ENCODE data around the gene NTPCR.

The NTPCR gene

DNA sequence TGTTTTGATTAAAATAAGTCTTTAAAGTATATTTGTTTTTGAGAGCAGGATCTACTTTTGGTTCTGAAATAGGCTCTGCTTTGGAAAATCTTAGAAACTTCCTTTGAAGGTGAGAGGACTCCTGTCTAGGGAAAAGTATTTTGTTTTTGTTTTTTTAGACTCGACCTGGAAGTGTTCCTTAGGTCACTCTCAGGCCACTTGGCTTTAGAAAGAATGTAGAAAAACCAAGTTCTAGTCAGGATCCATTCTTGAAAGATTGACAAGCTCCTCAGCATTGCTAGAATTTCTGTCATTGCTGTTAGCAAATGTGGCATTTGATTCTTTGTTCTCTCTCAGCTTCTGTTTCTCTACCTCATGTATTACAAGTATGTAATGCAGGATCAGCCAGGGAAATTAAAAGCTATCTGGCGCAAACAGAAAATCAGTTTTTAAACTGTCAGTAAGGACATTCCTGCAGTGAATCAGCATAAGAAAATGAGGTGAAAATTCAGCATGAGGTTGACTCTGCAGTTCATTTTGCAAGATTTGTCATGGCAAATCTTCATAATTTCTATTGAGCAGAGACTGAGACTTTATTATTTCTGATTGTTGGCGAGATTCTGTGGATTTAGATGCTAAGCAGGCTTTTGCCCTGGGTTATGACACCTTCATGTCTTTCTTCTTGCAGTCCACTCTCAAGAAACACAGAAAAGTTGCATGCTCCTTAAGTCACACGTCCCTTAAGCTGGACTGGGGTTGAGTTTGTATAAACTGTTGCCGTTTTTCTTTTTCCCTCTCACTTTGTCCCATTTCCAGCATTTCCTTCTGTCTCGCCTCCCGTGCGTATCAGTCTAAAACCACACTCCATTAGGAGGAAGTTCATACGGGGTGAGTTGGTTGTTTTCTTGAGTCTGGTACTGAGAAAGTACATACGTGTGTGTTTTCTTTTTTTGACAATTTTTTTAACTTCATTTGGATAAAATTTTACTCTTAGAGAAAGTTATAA, 12.6 kb downstream of the NTPCR start:
- no peak for DNase-seq (ENCODE audit: low spot score)

DNA sequence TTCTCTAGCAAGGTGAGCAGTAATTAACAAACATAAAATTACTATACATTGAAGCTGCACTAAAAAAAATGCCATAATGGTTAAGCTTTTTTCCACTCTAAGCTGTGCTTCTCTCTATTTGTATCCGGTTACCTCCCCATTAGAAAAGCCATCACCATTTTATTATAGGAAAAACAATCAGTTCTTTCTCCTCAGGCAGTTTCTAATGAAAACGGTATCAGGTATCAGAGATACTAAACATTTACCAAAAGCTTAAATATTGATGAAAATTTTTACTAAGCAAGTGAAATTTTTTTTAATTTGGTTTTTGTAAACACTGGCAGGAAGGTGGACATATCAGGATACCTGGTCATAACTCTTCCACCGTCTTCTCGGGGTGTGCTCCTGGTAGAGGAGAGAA, 14.2 kb downstream of the NTPCR start:
- DNase-seq (ENCODE audit: low spot score): no peak

DNA sequence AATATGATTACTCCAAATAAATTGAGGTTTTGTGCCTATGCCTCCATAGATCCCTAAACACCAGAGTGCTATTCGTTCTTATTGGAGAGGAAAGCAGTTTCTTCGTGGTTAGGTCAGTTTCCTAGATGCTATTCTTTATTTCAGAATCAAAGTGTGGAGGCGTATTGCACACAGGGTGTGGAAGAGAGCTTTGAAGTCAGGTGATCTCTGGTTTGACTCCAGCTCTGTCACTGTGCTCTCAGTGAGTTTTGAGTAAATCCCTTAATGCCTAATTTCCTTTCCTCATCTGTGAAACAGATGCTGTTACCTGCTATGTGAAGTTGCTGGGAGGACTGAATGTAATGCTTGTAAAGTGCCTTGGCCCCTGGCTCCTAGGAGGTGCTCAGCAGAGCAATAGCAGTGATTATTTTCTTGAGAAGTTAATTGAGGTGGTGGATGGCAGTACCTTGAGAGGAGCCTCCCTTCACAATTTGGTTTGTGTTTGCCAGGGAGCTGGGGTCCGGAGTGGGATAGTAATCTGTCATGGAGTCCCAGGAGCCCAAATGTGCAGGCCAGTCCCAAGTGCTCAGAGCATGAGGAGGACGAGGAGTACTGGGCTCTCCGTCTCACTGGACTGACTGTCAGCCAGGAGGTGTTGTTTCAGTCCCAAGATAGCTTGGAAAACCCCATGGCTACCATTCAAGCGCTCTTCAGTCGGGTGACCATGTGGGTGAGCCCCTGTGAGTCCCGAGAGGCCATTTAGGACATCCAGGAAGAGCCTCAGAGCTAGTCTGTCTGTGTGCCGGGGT, 14.9 kb downstream of the NTPCR start:
- DNase-seq (ENCODE audit: low spot score): no peak

DNA sequence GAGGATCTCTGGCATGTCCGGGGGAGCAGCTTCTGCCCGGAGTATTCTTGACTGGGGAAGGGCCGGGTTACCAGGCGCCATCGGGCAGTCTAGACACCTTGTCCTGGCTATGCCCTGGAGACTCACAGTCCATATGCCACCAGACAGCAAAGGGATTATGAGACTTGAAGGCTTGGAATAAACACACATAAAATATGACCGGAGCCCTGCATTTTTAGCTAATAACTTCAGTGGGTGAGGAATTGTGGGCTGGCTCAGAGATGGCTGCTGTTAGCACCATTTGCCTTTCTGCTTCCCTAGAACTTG, 15.5 kb downstream of the NTPCR start:
- DNase-seq (ENCODE audit: low spot score): no peak

DNA sequence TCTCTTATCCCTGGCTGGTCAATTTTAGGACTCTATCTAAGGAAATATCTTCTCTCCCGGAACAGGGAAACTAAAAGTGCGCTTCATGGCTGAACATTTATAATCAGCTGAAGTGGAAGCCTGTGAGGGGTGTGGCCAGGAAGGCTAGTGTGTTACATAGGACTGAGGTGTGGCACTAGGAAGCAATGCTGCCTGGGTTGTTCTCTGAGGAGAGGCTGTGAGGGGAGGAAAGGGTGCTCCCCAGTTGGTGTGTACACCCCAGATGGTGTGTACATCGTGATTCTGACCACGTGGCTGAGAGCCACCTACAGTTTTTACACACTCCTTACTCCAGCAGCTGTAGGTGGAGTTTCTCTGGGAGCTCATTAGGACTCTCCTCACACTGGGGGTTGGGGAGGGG, 16.3 kb downstream of the NTPCR start:
- DNase-seq (ENCODE audit: low spot score): no peak

DNA sequence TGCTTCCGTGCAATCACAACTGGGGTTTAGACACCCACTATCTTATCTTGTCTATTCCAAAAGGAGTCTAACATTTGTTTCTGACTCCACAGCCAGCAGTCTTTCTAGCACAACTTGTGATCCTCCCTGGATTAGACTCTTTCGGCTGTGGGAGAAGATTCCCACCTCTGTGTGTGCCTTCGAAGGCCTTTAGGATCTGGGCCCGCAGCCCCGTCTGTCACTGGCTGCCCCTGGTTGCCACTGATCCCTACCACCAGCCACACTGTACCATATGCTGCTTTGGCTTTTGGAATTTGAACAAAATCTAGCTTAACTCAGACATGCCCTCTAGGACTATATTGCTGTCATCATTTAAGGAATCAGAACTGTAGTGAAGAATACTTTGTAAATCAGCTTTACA, 18.0 kb downstream of the NTPCR start:
- no peak for DNase-seq (ENCODE audit: low spot score)

DNA sequence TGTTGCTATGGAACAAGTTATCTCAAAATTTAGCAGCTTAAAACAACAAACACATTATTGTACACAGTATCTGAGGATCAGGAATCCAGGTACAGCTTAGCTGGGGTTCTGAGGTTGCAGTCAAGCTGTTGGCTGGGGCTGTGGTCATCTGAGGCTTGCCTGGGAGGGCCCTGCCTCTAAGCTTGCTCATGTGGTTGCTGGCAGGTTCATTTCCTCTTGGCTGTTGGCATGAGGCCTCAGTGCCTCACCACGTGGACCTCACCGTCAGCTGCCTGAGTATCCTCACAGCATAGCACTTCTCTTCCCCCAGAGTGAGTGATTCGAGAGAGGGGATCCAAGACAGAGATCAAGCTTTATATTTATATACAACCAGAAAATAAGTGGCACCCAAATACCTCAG, 18.6 kb downstream of the NTPCR start:
- DNase-seq (ENCODE audit: low spot score): peak; percentile 36

DNA sequence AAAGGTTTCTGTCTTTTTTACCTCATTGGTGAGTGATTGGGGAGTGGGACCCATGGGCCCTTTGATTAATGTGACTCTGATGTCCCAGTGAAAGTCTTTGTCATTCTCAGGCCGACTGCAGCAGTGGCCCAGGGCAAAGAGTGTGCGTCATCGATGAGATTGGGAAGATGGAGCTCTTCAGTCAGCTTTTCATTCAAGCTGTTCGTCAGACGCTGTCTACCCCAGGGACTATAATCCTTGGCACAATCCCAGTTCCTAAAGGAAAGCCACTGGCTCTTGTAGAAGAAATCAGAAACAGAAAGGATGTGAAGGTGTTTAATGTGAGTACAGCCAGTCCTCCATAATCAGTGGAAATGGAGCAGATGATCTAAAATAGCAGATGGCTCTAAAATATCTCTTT, 19.4 kb downstream of the NTPCR start:
- DNase-seq (ENCODE audit: low spot score): no peak

DNA sequence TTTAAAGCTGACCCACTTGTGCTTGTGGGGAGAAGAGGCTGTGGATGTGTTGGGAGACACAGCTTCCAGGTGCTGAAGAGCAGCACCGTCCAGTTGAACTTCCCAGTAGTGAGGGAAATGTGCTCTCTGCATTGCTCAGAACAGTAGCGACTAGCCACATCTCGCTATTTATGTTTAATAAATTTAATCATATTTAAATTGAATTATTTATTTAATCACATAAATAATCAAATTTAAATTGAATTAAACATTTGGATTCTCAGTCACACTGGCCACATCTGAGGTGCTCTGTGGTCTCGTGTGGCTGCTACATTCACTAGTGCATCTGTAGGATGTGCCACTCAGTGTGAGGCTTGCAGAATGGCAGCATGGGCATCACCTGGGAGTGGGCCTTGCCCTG, 20.1 kb downstream of the NTPCR start:
- DNase-seq (ENCODE audit: low spot score): no peak

DNA sequence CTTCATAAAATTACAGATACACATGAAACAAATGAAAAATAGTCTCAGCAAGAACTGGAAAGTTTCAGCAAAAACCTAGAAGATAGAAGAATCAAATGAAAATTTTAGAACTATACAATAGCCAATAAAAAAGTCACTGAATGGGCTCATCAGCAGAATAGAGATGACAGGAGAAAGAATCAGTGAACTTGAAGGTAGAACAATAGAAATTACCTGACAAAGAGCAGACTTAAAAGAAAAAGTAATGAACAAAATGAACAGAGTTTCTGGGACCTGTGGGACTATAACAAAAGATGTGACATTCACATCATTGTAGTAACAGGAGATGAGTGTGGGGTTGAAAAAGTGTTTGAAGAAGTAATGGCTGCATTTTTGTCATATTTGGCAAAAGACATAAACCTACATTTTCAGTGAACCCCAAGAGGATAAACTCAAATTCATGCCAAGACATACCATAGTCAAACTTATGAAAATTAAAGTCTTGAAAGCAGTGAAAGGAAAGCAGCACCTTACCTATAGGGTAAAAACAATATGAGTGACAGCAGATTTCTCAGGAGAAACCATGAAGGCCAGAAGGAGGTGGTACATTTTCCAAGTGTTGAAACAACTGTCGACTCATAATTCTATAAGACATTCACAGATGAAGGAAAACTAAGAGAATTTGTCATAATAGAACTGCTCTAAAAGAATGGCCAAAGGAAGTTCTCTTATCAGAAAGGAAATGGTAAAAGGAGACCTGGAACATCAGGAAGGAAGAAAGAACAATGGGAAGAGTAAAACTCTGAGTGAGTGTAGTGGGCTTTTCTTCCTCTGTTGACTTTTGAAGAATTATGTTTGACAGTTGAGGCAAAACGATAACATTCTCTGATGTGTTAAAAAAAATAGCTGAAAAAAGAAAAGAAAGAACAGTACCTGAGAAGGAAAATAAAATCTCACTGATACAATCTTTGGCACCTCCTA, 23.5 kb downstream of the NTPCR start:
- DNase-seq (ENCODE audit: low spot score): no peak

DNA sequence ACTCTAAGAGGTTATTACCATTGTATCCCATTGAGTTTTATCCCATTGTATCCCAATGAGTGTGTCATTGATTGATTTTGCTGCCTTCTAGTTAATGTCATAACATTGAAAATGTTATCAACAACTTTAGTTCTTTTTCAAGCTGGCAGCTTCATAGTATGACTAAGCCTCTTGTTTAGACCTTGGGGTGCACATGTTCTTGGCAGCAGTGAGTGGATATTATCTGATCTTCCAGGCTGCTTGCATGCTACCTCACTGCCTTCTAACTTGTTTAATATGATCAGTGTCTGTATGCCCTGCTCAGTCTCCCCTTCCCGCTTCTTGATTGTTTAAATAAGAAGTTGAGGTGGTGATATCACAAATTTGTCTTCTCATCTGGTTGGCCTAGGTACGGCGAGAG, 24.6 kb downstream of the NTPCR start:
- DNase-seq (ENCODE audit: low spot score): no peak

DNA sequence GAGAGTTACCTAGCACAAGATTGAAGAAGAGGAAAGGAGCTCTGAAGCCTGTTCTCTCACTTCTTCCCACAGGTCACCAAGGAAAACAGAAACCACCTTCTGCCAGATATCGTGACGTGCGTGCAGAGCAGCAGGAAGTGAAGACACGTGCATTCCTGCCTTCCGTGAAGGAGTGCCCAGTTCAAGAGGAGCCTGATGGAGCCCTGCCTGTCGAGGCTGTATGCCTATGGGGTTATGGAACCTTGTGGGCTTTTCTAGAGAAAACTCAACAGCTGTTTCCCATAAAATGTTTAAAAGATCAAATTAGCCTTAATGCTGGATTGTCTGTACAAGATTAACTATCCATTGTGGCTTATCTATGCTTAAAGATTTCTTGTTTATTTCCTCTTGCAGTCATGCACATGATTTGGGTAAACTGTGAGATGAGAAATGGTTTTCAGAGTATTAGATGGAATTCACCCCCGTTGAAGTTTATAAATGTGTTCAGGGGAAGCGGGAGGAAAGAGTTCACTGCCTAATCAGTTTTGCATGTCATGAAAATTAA, 27.8 kb downstream of the NTPCR start:
- DNase-seq (ENCODE audit: low spot score): no peak

DNA sequence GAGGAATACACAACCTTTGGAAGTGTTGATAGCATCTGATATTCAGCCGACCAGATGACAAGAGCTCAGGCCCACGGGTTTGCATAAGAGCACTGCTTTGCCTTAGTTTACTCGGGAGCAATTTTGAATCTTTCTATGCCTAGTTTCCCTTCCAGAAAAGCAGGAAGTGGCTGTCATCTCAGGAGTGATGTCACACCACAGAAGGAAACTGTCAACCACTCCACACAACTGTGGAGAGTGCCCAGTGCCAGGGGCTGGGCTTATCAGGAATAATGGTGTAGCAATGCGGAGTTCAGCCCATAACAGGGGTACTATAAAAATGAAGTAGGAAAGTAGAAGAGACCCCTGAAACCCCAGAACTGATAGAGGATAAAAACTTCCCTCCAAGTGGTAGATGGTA, 28.4 kb downstream of the NTPCR start:
- no peak for DNase-seq (ENCODE audit: low spot score)

DNA sequence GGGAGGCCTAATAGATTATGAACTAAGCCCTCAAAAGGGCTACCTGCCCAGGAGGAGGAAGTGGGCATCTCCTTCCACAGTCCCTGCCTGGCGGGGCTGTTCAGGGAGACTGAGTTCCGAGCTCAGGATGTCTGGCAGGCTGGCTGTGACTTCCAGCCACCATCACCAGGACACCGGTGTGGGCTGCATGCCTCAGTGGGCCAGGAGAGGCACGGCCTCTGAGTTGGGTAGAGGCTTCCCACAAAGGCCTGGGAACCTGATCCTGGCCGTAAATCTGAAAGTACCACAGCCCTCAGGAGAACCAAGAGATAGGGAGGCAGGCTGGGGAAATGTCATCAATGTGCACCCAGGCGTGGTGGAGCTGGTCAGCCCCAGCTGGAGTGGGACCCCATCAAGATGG, 29.1 kb downstream of the NTPCR start:
- DNase-seq (ENCODE audit: low spot score): no peak

DNA sequence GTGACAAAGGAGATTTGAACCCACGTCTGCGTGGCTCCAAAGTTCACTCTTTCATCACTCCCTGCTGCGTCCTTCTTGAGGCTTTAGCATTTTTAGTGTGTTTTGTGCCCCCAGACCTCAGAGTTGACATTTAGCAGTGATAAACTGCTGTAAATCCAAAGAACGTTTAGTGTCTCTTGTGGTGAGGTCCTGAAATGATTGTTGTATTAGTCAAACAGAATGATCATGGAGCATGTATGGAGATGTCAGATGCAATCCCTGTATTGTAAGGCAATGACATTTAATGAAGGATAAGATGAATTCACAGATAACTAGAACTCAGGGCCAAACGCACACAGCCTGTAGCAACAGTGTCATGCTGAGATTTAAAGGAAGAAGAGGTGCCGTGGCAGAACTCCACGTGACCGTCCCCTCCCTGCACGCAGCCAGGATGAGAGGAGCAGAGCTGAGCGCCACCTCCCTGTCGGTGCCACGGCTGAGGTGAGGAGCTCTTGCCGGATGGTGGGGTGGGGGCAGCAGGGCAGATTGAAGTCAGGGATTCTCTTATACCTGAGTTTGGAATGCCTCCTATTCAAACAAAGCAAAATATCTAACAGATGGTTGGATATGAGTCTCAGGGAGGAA, 30.1 kb downstream of the NTPCR start:
- DNase-seq (ENCODE audit: low spot score): peak; percentile 70

DNA sequence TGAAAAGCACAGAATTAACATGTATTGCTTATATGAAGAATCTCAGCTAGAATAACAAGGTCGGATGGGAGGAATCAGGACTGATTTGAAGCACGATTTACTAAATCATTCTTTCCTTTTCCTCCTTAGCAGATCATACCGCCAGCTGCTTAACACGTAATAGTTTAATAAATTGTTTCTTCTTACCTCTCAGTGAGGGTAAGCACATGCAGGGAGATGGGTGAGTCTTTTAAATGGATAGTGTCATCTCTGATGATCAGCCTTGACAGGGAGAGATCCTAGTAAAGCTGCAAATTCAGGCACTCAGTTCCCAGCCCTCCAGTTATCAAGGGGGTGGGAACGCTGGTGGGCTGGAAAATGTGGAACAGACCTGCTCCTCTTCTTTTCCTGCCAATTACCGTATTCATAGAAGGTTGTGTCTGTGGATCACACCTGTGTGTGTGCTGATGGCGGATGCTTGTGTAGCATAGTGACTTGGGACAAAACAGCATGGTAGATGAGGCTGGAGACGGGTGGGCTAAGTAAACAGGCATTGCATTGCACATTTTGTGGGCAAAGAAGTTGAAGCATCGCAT, 30.7 kb downstream of the NTPCR start:
- DNase-seq (ENCODE audit: low spot score): peak; percentile 12

DNA sequence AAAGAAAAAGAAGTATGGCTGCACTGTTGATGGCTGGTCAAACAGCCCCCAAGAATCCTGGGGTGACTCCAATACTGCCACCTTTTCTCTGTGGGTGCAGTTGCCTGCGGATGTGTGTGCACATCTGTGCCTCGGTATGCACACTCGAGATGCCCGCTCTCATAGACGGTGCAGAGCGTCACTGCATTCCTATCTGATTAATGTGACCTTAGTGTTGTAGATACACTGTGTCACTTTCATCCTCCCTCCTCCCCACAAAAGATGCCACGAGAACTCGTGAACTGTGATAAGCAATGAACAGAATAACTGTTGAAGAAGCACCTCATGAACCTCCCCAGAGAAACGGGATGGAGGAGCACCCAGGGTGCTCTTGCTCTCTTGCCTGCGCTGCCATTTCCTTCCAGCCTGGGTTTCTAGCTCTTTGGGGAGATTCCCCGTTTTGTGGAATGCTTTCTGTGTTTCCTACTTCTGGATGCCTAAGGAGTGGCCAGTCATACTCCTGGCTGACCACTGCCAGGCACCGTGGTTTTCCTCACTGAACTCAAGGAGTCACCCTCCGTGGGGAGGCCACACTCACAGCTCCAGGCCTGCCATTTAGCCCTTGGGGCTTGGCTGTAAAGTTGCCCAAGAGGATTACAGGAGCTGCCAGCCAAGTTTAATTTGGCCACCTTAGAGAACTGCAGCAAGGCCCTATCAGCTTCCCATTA, 32.0 kb downstream of the NTPCR start:
- DNase-seq (ENCODE audit: low spot score): no peak

DNA sequence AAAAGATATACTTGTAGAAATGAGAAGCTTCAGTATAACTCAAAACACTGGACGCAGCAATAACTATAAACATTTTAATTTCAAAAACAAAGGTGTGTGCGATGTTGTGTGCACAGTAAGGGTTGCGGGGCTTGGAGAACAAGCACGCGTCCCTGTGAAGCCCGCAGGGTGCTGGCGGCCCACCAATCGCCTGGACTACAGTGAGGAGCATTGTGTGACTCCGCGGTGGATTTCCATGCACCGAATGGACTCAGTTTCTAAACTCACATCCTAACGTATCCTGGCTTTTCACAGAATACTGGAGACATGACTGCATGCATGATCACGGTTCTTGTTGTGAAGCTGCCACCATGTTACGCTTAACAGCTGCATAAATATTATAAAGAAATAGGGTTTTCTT, 33.0 kb downstream of the NTPCR start:
- no peak for DNase-seq (ENCODE audit: low spot score)

DNA sequence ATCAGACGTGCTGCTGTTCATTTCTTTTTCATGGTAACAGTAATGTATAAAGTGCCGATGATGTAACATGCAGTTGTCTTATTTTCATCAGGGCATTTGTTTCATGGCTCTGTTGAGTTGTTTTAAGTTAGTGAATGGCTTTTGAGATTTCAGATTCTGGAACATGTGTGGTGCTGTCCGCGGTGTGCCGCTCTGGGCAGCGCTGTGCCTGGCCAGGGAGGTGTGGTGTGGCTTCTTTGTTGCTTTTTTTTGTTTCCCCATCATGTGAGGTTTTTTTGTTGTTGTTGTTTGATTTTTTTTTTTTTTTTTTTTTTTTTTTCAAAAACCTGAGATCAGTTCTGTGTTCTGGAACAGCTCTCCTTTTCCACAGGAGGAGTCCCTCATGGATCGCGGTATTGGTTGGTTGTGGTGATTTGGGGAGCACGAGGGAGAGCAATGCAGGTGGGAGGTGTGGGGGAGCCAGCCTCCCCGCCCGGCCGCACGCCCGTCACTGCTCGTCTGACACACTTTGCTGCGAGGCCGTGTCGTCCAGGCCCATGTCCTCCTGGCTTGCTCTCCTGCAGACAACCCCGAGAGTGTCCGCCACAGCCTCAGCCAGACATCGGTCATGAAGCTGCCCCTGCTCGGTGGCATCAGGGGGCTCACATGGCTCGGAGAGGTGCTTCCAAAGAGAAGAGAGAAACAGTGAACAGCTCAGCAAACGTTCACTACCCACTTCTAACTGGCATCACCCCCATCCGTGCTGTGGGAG, 33.6 kb downstream of the NTPCR start:
- no peak for DNase-seq (ENCODE audit: low spot score)

Data from cerebellar cortex (tissue), 1 donor.